Stomach (tissue), 4 donors: ENCODE data around the gene DGKD.

Source experiments
- POLR2A ChIP-seq, 4 donors: fragments of 450-650 bp; IDR thresholded peaks; one replicate each; pipeline ENCODE4 v1.6.1; 2016; ENCODE audit warnings: antibody characterized with exemption in 4 of 4, control low read depth in 2 of 4, mild to moderate bottlenecking in 1 of 4, moderate library complexity in 1 of 4
- TF ChIP-seq, protein P1 (sequence below), 7 experiments: fragments of 450-650 bp in 4 of 7; fragments of 200-600 bp in 3 of 7; sonication (generic) in 3 of 7; IDR thresholded peaks; one replicate each; pipeline ENCODE4 v1.5.1; 2016 to 2019; ENCODE audit warnings: antibody characterized with exemption in 7 of 7, control low read depth in 2 of 7, mild to moderate bottlenecking in 1 of 7

DNA sequence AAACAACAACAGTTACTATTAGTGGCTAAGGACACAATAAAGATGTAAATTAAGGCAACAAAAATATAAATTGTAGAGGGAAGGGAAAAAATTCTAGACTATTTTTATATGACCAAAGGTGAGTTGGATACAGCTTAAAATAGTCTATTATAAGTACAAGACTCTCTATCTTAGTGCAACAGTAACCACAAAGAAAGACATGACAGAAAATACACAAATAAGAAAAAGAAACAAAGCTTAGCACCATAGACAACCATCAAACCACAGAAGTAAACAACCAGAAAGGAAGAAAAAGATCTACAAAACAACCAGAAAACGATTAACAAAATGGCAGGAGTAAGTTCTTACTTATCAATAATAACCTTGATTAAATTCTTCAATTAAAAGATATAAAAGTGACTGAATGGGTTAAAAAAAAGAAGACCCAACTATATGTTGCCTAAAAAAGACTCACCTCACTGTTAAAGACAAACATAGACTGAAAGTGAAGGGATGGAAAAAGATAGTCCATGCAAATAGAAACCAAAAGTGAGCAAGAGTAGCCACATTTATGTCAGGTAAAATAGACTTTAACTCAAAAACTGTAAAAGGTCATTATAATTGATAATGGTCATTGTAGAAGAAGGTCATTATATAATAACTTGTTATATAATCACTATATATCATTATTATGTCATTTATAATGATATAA, 149.8 kb downstream of the DGKD start:
- TF ChIP-seq POLR2A (IDR thresholded peaks at IDR 0.05), result no peak
- TF ChIP-seq, protein P1, sequence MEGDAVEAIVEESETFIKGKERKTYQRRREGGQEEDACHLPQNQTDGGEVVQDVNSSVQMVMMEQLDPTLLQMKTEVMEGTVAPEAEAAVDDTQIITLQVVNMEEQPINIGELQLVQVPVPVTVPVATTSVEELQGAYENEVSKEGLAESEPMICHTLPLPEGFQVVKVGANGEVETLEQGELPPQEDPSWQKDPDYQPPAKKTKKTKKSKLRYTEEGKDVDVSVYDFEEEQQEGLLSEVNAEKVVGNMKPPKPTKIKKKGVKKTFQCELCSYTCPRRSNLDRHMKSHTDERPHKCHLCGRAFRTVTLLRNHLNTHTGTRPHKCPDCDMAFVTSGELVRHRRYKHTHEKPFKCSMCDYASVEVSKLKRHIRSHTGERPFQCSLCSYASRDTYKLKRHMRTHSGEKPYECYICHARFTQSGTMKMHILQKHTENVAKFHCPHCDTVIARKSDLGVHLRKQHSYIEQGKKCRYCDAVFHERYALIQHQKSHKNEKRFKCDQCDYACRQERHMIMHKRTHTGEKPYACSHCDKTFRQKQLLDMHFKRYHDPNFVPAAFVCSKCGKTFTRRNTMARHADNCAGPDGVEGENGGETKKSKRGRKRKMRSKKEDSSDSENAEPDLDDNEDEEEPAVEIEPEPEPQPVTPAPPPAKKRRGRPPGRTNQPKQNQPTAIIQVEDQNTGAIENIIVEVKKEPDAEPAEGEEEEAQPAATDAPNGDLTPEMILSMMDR (IDR thresholded peaks at IDR 0.05), result no peak
